ENCODE results near the gene VCAM1.

- TF ChIP-seq SP1 (CRISPR knock-in tag; IDR thresholded peaks at IDR 0.05) (no peak), CHD2 (IDR thresholded peaks at IDR 0.05; ENCODE audit: low read depth, low read length) (no peak)
- TF ChIP-seq, protein P1, sequence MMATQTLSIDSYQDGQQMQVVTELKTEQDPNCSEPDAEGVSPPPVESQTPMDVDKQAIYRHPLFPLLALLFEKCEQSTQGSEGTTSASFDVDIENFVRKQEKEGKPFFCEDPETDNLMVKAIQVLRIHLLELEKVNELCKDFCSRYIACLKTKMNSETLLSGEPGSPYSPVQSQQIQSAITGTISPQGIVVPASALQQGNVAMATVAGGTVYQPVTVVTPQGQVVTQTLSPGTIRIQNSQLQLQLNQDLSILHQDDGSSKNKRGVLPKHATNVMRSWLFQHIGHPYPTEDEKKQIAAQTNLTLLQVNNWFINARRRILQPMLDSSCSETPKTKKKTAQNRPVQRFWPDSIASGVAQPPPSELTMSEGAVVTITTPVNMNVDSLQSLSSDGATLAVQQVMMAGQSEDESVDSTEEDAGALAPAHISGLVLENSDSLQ (IDR thresholded peaks at IDR 0.05) = no peak
These were observed 13.2 kb upstream of the VCAM1 start for GRCh38 chr1:100706296-100706695.

All from K562 (cell line).